GM21447 (cell line): ENCODE data around the gene C1QTNF6.

Source experiments
- ATAC-seq: cut with Tn5 transposase; IDR thresholded peaks from one replicate; pipeline ENCODE4 v1.9.1; 2021; ENCODE audit not compliant: unreplicated experiment

Gene C1QTNF6

GRCh38 chr22:37146507-37147180 is 41.4 kb downstream of the C1QTNF6 start:
- no peak for ATAC-seq

GRCh38 chr22:37146051-37146385 is 42.0 kb downstream of the C1QTNF6 start:
- no peak for ATAC-seq

- no peak for ATAC-seq
Observed at GRCh38 chr22:37145180-37146050, 42.6 kb downstream of the C1QTNF6 start.

- no peak for ATAC-seq
Observed at GRCh38 chr22:37144180-37144554, 43.9 kb downstream of the C1QTNF6 start.

- no peak for ATAC-seq
Observed at GRCh38 chr22:37141971-37142370, 46.1 kb downstream of the C1QTNF6 start.

- ATAC-seq: no peak
Observed at GRCh38 chr22:37141476-37141875, 46.6 kb downstream of the C1QTNF6 start.

- no peak for ATAC-seq
Observed at GRCh38 chr22:37140686-37141323, 47.2 kb downstream of the C1QTNF6 start.

- no peak for ATAC-seq
Observed at GRCh38 chr22:37139762-37140161, 48.3 kb downstream of the C1QTNF6 start.

- no peak for ATAC-seq
Observed at GRCh38 chr22:37138849-37139561, 49.0 kb downstream of the C1QTNF6 start.

- ATAC-seq: no peak
Observed at GRCh38 chr22:37137903-37138665, 50.0 kb downstream of the C1QTNF6 start.

- no peak for ATAC-seq
Observed at GRCh38 chr22:37137131-37137530, 50.9 kb downstream of the C1QTNF6 start.

- no peak for ATAC-seq
Observed at GRCh38 chr22:37135023-37135422, 53.0 kb downstream of the C1QTNF6 start.

- no peak for ATAC-seq
Observed at GRCh38 chr22:37133304-37134018, 54.6 kb downstream of the C1QTNF6 start.

- ATAC-seq: no peak
Observed at GRCh38 chr22:37132773-37133172, 55.3 kb downstream of the C1QTNF6 start.
